ENCODE results near the gene R3HCC1L.

- TF ChIP-seq NFIC (IDR thresholded peaks at IDR 0.05) = no peak
- no peak for TF ChIP-seq EP300 (IDR thresholded peaks at IDR 0.05; ENCODE audit: borderline replicate concordance)
- TF ChIP-seq CEBPB (IDR thresholded peaks at IDR 0.05) = no peak
These were observed 159.8 kb downstream of the R3HCC1L start for GRCh38 chr10:98294270-98294627.
